HepG2 (cell line): ENCODE results near the gene CERT1. TPM values are rescaled to one million over a fixed set of nuclear protein-coding genes. Genes with fewer than 3 reads are reported as not detected.

Experiments used
- ATAC-seq: fragments of 200-7000 bp; cut with Tn5 transposase; 3 replicates; pipeline ENCODE4 v1.9.1; 2020; ENCODE audit warnings: mild to moderate bottlenecking, moderate library complexity
- BruUV-seq: library from RNA; stranded (reverse); fragments of 400-500 nt; replicated peaks from 2 replicates; lab custom pipeline; 2021; lab: Mats Ljungman, UMichigan
- CTCF ChIA-PET: fragments of 300-600 bp; formaldehyde crosslinking; extraction: SDS; loops from one replicate; lab custom pipeline; 2021; ENCODE audit warnings: low total read pairs, inconsistent platforms, low intra/inter-chr PET ratio; lab: Yijun Ruan, JAX
- POLR2A ChIA-PET: fragments of 350-600 bp; sonication (Branson Sonifier 250); formaldehyde crosslinking; loops from one replicate; lab custom pipeline; 2020; ENCODE audit warnings: antibody characterized with exemption, inconsistent platforms; lab: Yijun Ruan, JAX
- DNase-seq: peaks from one replicate; pipeline ENCODE4 v3.0.0-alpha.2; 2015; ENCODE audit warnings: low spot score
- FAIRE-seq: peaks from 3 replicates; lab custom pipeline; 2011; peaks lifted over from hg19 to GRCh38; lab: Jason Lieb, UNC
- H2AFZ ChIP-seq: one replicate; pipeline ENCODE4 v1.6.1; 2011; ENCODE audit warnings: low read length, inconsistent platforms
- H3K27ac ChIP-seq: fragments of 300-600 bp; 3 replicates; pipeline ENCODE4 v1.8.0; 2011; ENCODE audit warnings: mixed run types, mild to moderate bottlenecking, mixed read lengths, low read length, inconsistent platforms; ENCODE audit not compliant: insufficient read depth; ENCODE audit errors: extremely low read length
- H3K27me3 ChIP-seq, 2 experiments: fragments of 200-600 bp in 1 of 2; 2 replicates in 1 of 2; 3 replicates in 1 of 2; pipeline versions ENCODE4 v1.6.0 to v1.8.0; 2011; ENCODE audit warnings: low read length in 2 of 2, mild to moderate bottlenecking in 2 of 2, moderate library complexity in 2 of 2, inconsistent platforms in 1 of 2; ENCODE audit not compliant: insufficient read depth in 2 of 2, control insufficient read depth in 1 of 2
- H3K36me3 ChIP-seq, 2 experiments: fragments of 200-600 bp in 1 of 2; replicated peaks in 1 of 2; 2 replicates in 1 of 2; 3 replicates in 1 of 2; pipeline versions ENCODE4 v1.5.1 to v1.8.0; 2011; ENCODE audit warnings: low read length in 2 of 2, inconsistent platforms in 1 of 2; ENCODE audit not compliant: insufficient read depth in 2 of 2, control insufficient read depth in 1 of 2
- H3K4me1 ChIP-seq: 2 replicates; pipeline ENCODE4 v1.5.1; 2012; ENCODE audit warnings: low read length, inconsistent platforms; ENCODE audit not compliant: insufficient read depth
- H3K4me2 ChIP-seq: 2 replicates; pipeline ENCODE4 v1.6.0; 2011; ENCODE audit warnings: low read depth, low read length, inconsistent platforms
- H3K4me3 ChIP-seq, 3 experiments: fragments of 200-600 bp in 1 of 3; sonication (generic), shearing (Covaris generic) in 1 of 3; replicated peaks in 1 of 3; 2 replicates each; pipeline ENCODE4 v1.5.1; 2011 to 2016; ENCODE audit warnings: low read length in 3 of 3, inconsistent platforms in 2 of 3, low read depth in 2 of 3, mild to moderate bottlenecking in 2 of 3, control low read depth in 1 of 3, mixed read lengths in 1 of 3; ENCODE audit not compliant: insufficient read depth in 1 of 3
- H3K79me2 ChIP-seq: one replicate; pipeline ENCODE4 v1.6.1; 2011; ENCODE audit warnings: low read length, inconsistent platforms; ENCODE audit not compliant: insufficient read depth
- H3K9ac ChIP-seq: 2 replicates; pipeline ENCODE4 v1.6.0; 2011; ENCODE audit warnings: mild to moderate bottlenecking, low read depth, low read length, inconsistent platforms; ENCODE audit not compliant: insufficient read depth
- H3K9me3 ChIP-seq: 2 replicates; pipeline ENCODE4 v1.5.1; 2012; ENCODE audit warnings: mild to moderate bottlenecking, low read length
- H4K20me1 ChIP-seq: 2 replicates; pipeline ENCODE4 v1.6.0; 2011; ENCODE audit warnings: inconsistent platforms, mild to moderate bottlenecking, low read length, moderate library complexity; ENCODE audit not compliant: insufficient read depth
- HNRNPH1 ChIP-seq: fragments of 200-400 bp; formaldehyde crosslinking; optimal IDR thresholded peaks from 2 replicates; pipeline ENCODE3; 2017; ENCODE audit warnings: mild to moderate bottlenecking, low read depth, low read length
- MXD4 ChIP-seq: IDR thresholded peaks from 2 replicates; pipeline ENCODE4 v1.6.1; 2016; ENCODE audit warnings: mild to moderate bottlenecking, missing biosample characterization, missing genetic modification reagents
- NCOA2 ChIP-seq: sonication (generic); formaldehyde crosslinking; IDR thresholded peaks from 2 replicates; pipeline ENCODE4 v1.8.0; 2022; ENCODE audit warnings: inconsistent platforms
- NFKB2 ChIP-seq: sonication (generic); formaldehyde crosslinking; IDR thresholded peaks from 2 replicates; pipeline ENCODE4 v1.4.0; 2020; ENCODE audit warnings: missing genetic modification reagents, borderline replicate concordance
- PHF8 ChIP-seq: sonication (generic); formaldehyde crosslinking; IDR thresholded peaks from 2 replicates; pipeline ENCODE4 v1.5.0; 2020; ENCODE audit warnings: missing genetic modification reagents
- RAD51 ChIP-seq: fragments of 450-650 bp; IDR thresholded peaks from 2 replicates; pipeline ENCODE4 v1.6.1; 2016; ENCODE audit warnings: borderline replicate concordance
- TBX2 ChIP-seq: sonication (generic); formaldehyde crosslinking; IDR thresholded peaks from 2 replicates; pipeline ENCODE4 v1.5.0; 2020; ENCODE audit warnings: missing genetic modification reagents, mild to moderate bottlenecking, borderline replicate concordance
- ZNF224 ChIP-seq: sonication (generic); formaldehyde crosslinking; IDR thresholded peaks from 2 replicates; pipeline ENCODE4 v1.5.0; 2020; ENCODE audit warnings: mild to moderate bottlenecking, missing genetic modification reagents
- ZNF264 ChIP-seq: sonication (generic); formaldehyde crosslinking; IDR thresholded peaks from 2 replicates; pipeline ENCODE4 v1.4.0; 2020; ENCODE audit warnings: missing genetic modification reagents
- ZNF292 ChIP-seq: sonication (generic); formaldehyde crosslinking; IDR thresholded peaks from 2 replicates; pipeline ENCODE4 v1.8.1; 2022; ENCODE audit warnings: mild to moderate bottlenecking, low read depth, missing genetic modification reagents, borderline replicate concordance
- ZNF3 ChIP-seq: IDR thresholded peaks from 2 replicates; pipeline ENCODE4 v1.7.0; 2017; ENCODE audit warnings: inconsistent platforms
- ZSCAN9 ChIP-seq: IDR thresholded peaks from 2 replicates; pipeline ENCODE4 v1.6.1; 2016; ENCODE audit warnings: borderline replicate concordance
- WGBS: methylation state at CpG from one replicate; pipeline ENCODE4 v1.1.6; 2017; ENCODE audit warnings: low lambda C conversion rate; 5-methylcytosine and 5-hydroxymethylcytosine counted together
- in situ Hi-C: cut with HindIII; loops from 2 replicates; pipeline ENCODE4 v1.10.0; 2017; ENCODE audit warnings: low pct_unique_long_range_greater_than_20kb; ENCODE audit not compliant: extremely low pct_ligation_motif_present
- intact Hi-C: fragments of 100-400 bp; cut with micrococcal nuclease; formaldehyde crosslinking; loops from one replicate; pipeline ENCODE4 v1.10.0; 2022; ENCODE audit not compliant: unreplicated experiment
- polyA plus RNA-seq, 8 experiments: library from polyadenylated mRNA; depleted of rRNA in 3 of 8; stranded (reverse) in 7 of 8; unstranded in 1 of 8; fragments of >200 nt; fragmentation: Illumina TruSeq in 4 of 8; extraction: Trizol in 4 of 8; gene quantifications; 2 replicates each; pipeline versions ENCODE4 v1.2.1 to v1.2.3, GENCODE V29; 2011 to 2016; ENCODE audit warnings: low read depth in 4 of 8, missing spikeins in 1 of 8, mixed read lengths in 1 of 8; ENCODE audit not compliant: insufficient read depth in 1 of 8
- total RNA-seq, 5 experiments: library from RNA; depleted of rRNA; stranded (reverse); fragments of >200 nt; fragmentation: Illumina TruSeq; extraction: Trizol; gene quantifications; 2 replicates each; pipeline ENCODE4 v1.2.3, GENCODE V29; 2016; ENCODE audit warnings: low read depth in 1 of 5
- TF ChIP-seq, protein P1 (sequence below): sonication (generic); formaldehyde crosslinking; IDR thresholded peaks from 2 replicates; pipeline ENCODE4 v1.4.0; 2020; ENCODE audit warnings: missing genetic modification reagents, borderline replicate concordance
- TF ChIP-seq, protein P2 (sequence below): sonication (generic); formaldehyde crosslinking; IDR thresholded peaks from 2 replicates; pipeline ENCODE4 v1.9.0; 2021; ENCODE audit warnings: missing genetic modification reagents, mild to moderate bottlenecking, borderline replicate concordance
- TF ChIP-seq, protein P3 (sequence below), 2 experiments: sonication (generic) in 1 of 2; formaldehyde crosslinking in 1 of 2; IDR thresholded peaks; 2 replicates each; pipeline versions ENCODE4 v1.5.1 to v1.6.1; 2011 to 2020; ENCODE audit warnings: borderline replicate concordance in 1 of 2, low read depth in 1 of 2, low read length in 1 of 2, mild to moderate bottlenecking in 1 of 2, missing genetic modification reagents in 1 of 2, moderate library complexity in 1 of 2

The CERT1 gene
- total and polyA plus RNA-seq, 2 of the 13 experiments (the other 11 are each of a cell fraction or from before 2014, with no cell fraction given) = 8.2 to 12.7 TPM

DNA sequence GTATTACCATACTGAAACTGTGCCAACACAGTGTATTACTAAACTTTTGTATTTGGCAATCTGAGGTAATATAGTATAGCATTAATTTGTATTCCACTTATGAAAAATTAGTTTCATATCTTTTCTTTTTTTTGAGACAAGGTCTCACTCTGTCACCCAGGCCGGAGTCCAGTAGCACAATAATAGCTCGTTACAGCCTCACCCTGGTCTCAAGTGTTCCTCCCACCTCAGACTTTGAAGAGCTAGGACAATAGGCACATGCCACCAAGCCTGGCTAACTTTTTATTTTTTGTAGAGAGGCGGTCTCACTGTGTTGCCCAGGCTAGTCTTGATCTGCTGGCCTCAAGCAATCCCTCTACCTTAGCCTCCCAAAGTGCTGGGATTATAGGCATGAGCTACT lies 36.4 kb upstream of the CERT1 start:
- no TSS peak for BruUV-seq
- Histone ChIP-seq H3K36me3 (peaks cover 0 to 3% of the 10 kb centered on the region in 2 experiments; a peak in 2 of 5 replicates), H3K4me3 (no peak overlapping the region), H3K27ac (no peak overlapping the region), H4K20me1 (no peaks in the 10 kb centered on the region), H3K4me1 (no peaks in the 10 kb centered on the region), H3K27me3 (no peaks in the 10 kb centered on the region), H2AFZ (no peak overlapping the region), H3K4me2 (no peak overlapping the region), H3K9ac (no peak overlapping the region), H3K79me2 (no peaks in the 10 kb centered on the region), H3K9me3 (no peaks in the 10 kb centered on the region)
- WGBS = 97% methylated on average over 3 of the region's 3 CpGs
- TF ChIP-seq ZNF264 (CRISPR knock-in tag) (no peak), TBX2 (CRISPR knock-in tag) (no peak), HNRNPH1 (no peak), NCOA2 (no peak), NFKB2 (CRISPR knock-in tag) (no peak), ZSCAN9 (CRISPR knock-in tag) (no peak), ZNF292 (no peak), RAD51 (no peak), ZNF224 (CRISPR knock-in tag) (no peak), ZNF3 (CRISPR knock-in tag) (no peak), PHF8 (CRISPR knock-in tag) (no peak), MXD4 (CRISPR knock-in tag) (no peak)
- TF ChIP-seq, protein P1, sequence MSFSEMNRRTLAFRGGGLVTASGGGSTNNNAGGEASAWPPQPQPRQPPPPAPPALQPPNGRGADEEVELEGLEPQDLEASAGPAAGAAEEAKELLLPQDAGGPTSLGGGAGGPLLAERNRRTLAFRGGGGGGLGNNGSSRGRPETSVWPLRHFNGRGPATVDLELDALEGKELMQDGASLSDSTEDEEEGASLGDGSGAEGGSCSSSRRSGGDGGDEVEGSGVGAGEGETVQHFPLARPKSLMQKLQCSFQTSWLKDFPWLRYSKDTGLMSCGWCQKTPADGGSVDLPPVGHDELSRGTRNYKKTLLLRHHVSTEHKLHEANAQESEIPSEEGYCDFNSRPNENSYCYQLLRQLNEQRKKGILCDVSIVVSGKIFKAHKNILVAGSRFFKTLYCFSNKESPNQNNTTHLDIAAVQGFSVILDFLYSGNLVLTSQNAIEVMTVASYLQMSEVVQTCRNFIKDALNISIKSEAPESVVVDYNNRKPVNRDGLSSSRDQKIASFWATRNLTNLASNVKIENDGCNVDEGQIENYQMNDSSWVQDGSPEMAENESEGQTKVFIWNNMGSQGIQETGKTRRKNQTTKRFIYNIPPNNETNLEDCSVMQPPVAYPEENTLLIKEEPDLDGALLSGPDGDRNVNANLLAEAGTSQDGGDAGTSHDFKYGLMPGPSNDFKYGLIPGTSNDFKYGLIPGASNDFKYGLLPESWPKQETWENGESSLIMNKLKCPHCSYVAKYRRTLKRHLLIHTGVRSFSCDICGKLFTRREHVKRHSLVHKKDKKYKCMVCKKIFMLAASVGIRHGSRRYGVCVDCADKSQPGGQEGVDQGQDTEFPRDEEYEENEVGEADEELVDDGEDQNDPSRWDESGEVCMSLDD (CRISPR knock-in tag) = no peak
- TF ChIP-seq, protein P2, sequence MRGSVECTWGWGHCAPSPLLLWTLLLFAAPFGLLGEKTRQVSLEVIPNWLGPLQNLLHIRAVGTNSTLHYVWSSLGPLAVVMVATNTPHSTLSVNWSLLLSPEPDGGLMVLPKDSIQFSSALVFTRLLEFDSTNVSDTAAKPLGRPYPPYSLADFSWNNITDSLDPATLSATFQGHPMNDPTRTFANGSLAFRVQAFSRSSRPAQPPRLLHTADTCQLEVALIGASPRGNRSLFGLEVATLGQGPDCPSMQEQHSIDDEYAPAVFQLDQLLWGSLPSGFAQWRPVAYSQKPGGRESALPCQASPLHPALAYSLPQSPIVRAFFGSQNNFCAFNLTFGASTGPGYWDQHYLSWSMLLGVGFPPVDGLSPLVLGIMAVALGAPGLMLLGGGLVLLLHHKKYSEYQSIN = no peak
- TF ChIP-seq, protein P3, sequence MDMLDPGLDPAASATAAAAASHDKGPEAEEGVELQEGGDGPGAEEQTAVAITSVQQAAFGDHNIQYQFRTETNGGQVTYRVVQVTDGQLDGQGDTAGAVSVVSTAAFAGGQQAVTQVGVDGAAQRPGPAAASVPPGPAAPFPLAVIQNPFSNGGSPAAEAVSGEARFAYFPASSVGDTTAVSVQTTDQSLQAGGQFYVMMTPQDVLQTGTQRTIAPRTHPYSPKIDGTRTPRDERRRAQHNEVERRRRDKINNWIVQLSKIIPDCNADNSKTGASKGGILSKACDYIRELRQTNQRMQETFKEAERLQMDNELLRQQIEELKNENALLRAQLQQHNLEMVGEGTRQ (IDR thresholded peaks at IDR 0.05; ENCODE audit: low read depth, low read length) = no peak
- TF ChIP-seq, protein P3 (CRISPR knock-in tag; IDR thresholded peaks at IDR 0.05; ENCODE audit: borderline replicate concordance) = no peak
- in situ Hi-C loops = no loop called here
- ChIA-PET CTCF (no interaction called here), POLR2A (no interaction called here)
- ATAC-seq = no peak
- FAIRE-seq = no peak
- intact Hi-C loops = no loop called here
- DNase-seq = no peak
